Measurements from ENCODE around the gene DNAH14. TPM values are rescaled to one million over a fixed set of nuclear protein-coding genes. Genes with fewer than 3 reads are reported as not detected.

Gene DNAH14
- total and polyA plus RNA-seq, 2 of the 13 experiments (the other 11 are each of a cell fraction or from before 2014, with no cell fraction given): 4.5 to 27.5 TPM

DNA sequence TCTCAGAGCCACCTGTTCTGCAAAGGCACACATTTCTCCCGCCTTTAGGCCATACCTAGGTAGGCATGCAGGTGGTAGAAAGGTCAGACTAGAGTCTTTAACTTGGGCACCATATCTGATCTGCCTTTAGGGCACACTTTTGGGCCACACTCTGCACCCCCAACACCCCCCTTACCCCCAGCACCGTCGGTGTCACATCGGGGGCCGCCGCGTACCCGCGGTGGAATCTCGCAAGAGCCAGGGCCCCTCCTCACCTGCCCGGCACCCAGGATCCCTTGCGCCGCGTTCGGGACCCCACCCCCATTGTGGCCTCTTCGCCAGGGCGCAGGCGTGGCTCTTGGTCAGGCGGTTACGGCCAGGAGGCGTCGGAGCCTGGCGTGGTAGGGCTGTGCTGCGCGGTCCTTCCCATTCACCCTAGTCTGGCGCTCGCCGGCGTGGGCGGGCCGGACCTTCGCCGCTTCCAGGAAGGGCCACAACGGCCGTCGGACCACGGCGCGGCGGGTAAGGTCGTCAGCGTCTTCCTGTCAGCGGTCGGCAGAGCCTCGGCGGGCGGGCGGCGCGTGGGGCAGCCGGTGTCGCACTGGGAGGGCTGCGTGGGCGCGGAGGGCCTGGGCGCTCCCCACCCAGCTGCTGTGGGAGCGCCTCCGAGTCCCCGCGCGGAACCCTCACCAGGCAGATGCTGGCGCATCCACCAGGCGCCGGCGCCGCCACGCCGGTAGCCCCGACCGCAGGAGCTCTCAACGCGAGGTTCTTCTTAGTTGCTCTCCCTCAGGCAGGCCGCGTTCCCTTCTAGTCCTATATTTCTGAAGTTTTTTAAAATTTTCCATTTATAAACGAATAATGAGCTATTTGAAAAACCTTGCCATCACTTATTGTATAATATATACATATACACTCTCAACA, at the start of gene DNAH14 (continued):
- peak; percentile 92 for TF ChIP-seq ZFX (CRISPR knock-in tag; IDR thresholded peaks at IDR 0.05; ENCODE audit: low read depth)
- no peak for TF ChIP-seq ZBTB40 (IDR thresholded peaks at IDR 0.05)
- peak; percentile 85; the same call in 1 of the 2 replicates for TF ChIP-seq ZBTB40 (CRISPR knock-in tag; IDR thresholded peaks at IDR 0.05)
- TF ChIP-seq NBN (conservative IDR thresholded peaks at IDR 0.05): no peak
- TF ChIP-seq POLR2AphosphoS5 (IDR thresholded peaks at IDR 0.05; ENCODE audit: low read depth, low read length): peak; percentile 80
- peak; percentile 85; the same call in 1 of the 2 replicates for TF ChIP-seq IRX3 (CRISPR knock-in tag; IDR thresholded peaks at IDR 0.05; ENCODE audit: borderline replicate concordance, low read depth)
- TF ChIP-seq ZNF441 (CRISPR knock-in tag; IDR thresholded peaks at IDR 0.05; ENCODE audit: borderline replicate concordance): peak; percentile 86
- 0 out of 2 replicates have a peak, but pooled peaks have one; percentile 74 for TF ChIP-seq FOXO4 (CRISPR knock-in tag; conservative IDR thresholded peaks at IDR 0.05)
- peak; percentile 94 for TF ChIP-seq ZNF160 (CRISPR knock-in tag; IDR thresholded peaks at IDR 0.05)
- TF ChIP-seq ZNF850 (CRISPR knock-in tag; conservative IDR thresholded peaks at IDR 0.05): peak; percentile 79; the same call in 1 of the 2 replicates
- TF ChIP-seq TERF1 (CRISPR knock-in tag; IDR thresholded peaks at IDR 0.05): no peak
- no peak; the same call in 1 of the 2 replicates for TF ChIP-seq ATAD3A (CRISPR knock-in tag; IDR thresholded peaks at IDR 0.05)
- TF ChIP-seq ZNF431 (CRISPR knock-in tag; IDR thresholded peaks at IDR 0.05; ENCODE audit: borderline replicate concordance, low read depth): peak; percentile 95
